ENCODE data around the gene SLCO4C1.

DNA sequence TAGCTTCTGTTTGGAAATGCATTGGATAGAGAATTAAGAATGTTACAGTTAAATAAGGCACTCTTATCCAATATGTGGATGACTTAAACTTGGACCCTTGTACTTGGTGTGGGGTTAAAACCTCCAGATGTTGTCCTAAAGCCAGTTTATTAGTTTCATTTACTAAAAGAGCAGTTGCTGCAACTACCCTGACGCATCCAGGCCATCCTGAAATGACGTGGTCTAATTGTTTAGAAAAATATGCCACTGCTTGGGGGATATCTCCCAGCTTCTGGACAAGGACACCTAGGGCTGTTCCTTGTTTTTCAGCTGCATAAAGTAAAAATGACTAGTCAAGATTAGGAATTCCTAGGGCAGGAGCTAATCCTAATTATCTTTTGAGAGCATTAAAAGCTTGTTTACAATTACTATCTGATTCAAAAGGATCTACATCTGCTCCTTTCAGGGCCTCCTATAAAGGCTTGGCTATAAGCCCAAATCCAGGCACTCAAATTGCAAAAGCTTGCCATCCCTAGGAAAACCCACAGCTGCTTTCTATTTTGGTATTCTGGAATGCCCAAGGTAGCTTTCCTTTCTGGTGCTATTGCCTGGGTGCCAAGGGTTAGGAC is 45.7 kb upstream of the SLCO4C1 start:
- TF ChIP-seq, protein P1, sequence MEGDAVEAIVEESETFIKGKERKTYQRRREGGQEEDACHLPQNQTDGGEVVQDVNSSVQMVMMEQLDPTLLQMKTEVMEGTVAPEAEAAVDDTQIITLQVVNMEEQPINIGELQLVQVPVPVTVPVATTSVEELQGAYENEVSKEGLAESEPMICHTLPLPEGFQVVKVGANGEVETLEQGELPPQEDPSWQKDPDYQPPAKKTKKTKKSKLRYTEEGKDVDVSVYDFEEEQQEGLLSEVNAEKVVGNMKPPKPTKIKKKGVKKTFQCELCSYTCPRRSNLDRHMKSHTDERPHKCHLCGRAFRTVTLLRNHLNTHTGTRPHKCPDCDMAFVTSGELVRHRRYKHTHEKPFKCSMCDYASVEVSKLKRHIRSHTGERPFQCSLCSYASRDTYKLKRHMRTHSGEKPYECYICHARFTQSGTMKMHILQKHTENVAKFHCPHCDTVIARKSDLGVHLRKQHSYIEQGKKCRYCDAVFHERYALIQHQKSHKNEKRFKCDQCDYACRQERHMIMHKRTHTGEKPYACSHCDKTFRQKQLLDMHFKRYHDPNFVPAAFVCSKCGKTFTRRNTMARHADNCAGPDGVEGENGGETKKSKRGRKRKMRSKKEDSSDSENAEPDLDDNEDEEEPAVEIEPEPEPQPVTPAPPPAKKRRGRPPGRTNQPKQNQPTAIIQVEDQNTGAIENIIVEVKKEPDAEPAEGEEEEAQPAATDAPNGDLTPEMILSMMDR (IDR thresholded peaks at IDR 0.05) = no peak
- no peak for TF ChIP-seq POLR2A (IDR thresholded peaks at IDR 0.05)
- no peak for TF ChIP-seq POLR2AphosphoS5 (IDR thresholded peaks at IDR 0.05)
